SK-N-SH (cell line): ENCODE measurements around the gene FPR1. TPM values are rescaled to one million over a fixed set of nuclear protein-coding genes. Genes with fewer than 3 reads are reported as not detected.

Experiments used
- CTCF ChIA-PET: fragments of 300-600, 350-600 bp; formaldehyde crosslinking; extraction: SDS; loops from one replicate; lab custom pipeline; 2021; lab: Yijun Ruan, JAX
- POLR2A ChIA-PET: fragments of 350-600 bp; sonication (Branson Sonifier 250); formaldehyde crosslinking; extraction: SDS; loops from one replicate; lab custom pipeline; 2020; ENCODE audit warnings: antibody characterized with exemption, inconsistent platforms; lab: Yijun Ruan, JAX
- DNase-seq: peaks from one replicate; pipeline ENCODE4 v3.0.0; 2012
- H2AFZ ChIP-seq: fragments of 200-600 bp; sonication (generic); 2 replicates; pipeline ENCODE4 v1.8.1; 2016; ENCODE audit warnings: antibody characterized with exemption, mild to moderate bottlenecking, low read depth
- H3F3A ChIP-seq: fragments of 200-600 bp; sonication (generic); replicated peaks from 2 replicates; pipeline ENCODE3; 2016; ENCODE audit warnings: antibody characterized with exemption, mild to moderate bottlenecking; ENCODE audit not compliant: insufficient read depth
- H3K27ac ChIP-seq, 2 experiments: fragments of 200-500 bp in 1 of 2; fragments of 200-600 bp in 1 of 2; sonication (Bioruptor generic) in 1 of 2; sonication (generic), shearing (Covaris generic) in 1 of 2; 2 replicates each; pipeline versions ENCODE4 v1.5.1 to v1.6.1; 2014 to 2016; ENCODE audit warnings: low read depth in 2 of 2, inconsistent platforms in 1 of 2, low read length in 1 of 2, mild to moderate bottlenecking in 1 of 2, mixed read lengths in 1 of 2
- H3K27me3 ChIP-seq: fragments of 200-600 bp; sonication (generic), shearing (Covaris generic); 2 replicates; pipeline ENCODE4 v1.6.1; 2016; ENCODE audit warnings: mixed run types; ENCODE audit not compliant: insufficient read depth
- H3K36me3 ChIP-seq, 2 experiments: fragments of 200-500 bp in 1 of 2; fragments of 200-600 bp in 1 of 2; sonication (Bioruptor generic) in 1 of 2; sonication (generic) in 1 of 2; replicated peaks in 1 of 2; 2 replicates each; pipeline versions ENCODE3 to v1.5.1; 2014 to 2016; ENCODE audit warnings: low read length in 1 of 2, mild to moderate bottlenecking in 1 of 2; ENCODE audit not compliant: insufficient read depth in 2 of 2, control insufficient read depth in 1 of 2
- H3K4me1 ChIP-seq, 2 experiments: fragments of 200-500 bp in 1 of 2; fragments of 200-600 bp in 1 of 2; sonication (Bioruptor generic) in 1 of 2; sonication (generic), shearing (Covaris generic) in 1 of 2; 2 replicates each; pipeline versions ENCODE4 v1.5.1 to v1.6.1; 2014 to 2016; ENCODE audit warnings: low read depth in 1 of 2, low read length in 1 of 2, mixed run types in 1 of 2; ENCODE audit not compliant: insufficient read depth in 2 of 2, control insufficient read depth in 1 of 2
- H3K4me2 ChIP-seq: fragments of 200-600 bp; sonication (generic), shearing (Covaris generic); 2 replicates; pipeline ENCODE4 v1.6.1; 2017; ENCODE audit warnings: mixed run types
- H3K4me3 ChIP-seq, 2 experiments: fragments of 200-500 bp in 1 of 2; fragments of 200-600 bp in 1 of 2; sonication (Bioruptor generic) in 1 of 2; sonication (generic), shearing (Covaris generic) in 1 of 2; 2 replicates each; pipeline versions ENCODE4 v1.5.1 to v1.8.1; 2014 to 2016; ENCODE audit warnings: low read depth in 2 of 2, inconsistent platforms in 1 of 2, low read length in 1 of 2, mild to moderate bottlenecking in 1 of 2, mixed read lengths in 1 of 2, moderate library complexity in 1 of 2
- H3K79me2 ChIP-seq: fragments of 200-600 bp; sonication (generic); 2 replicates; pipeline ENCODE4 v1.8.1; 2017; ENCODE audit warnings: mild to moderate bottlenecking; ENCODE audit not compliant: insufficient read depth
- H3K9ac ChIP-seq: fragments of 200-600 bp; sonication (generic); 2 replicates; pipeline ENCODE4 v1.6.1; 2017; ENCODE audit warnings: mixed run types
- H3K9me2 ChIP-seq: fragments of 200-600 bp; sonication (generic); 2 replicates; pipeline ENCODE4 v1.6.1; 2017; ENCODE audit warnings: mixed run types
- H3K9me3 ChIP-seq: fragments of 200-600 bp; sonication (generic); 2 replicates; pipeline ENCODE4 v1.6.1; 2017; ENCODE audit warnings: mixed run types, mild to moderate bottlenecking, moderate library complexity
- H4K20me1 ChIP-seq: fragments of 200-600 bp; sonication (generic); 2 replicates; pipeline ENCODE4 v1.6.1; 2017; ENCODE audit warnings: mild to moderate bottlenecking, mixed run types; ENCODE audit not compliant: insufficient read depth
- CHD2 ChIP-seq: fragments of 150-350 bp; IDR thresholded peaks from 2 replicates; pipeline ENCODE4 v1.6.1; 2018; ENCODE audit warnings: low read length; ENCODE audit not compliant: partially characterized antibody
- ELF1 ChIP-seq: IDR thresholded peaks from 2 replicates; pipeline ENCODE4 v1.4.0; 2012
- EP300 ChIP-seq, 2 experiments: IDR thresholded peaks; 2 replicates each; pipeline versions ENCODE4 v1.4.0 to v1.6.1; 2012; ENCODE audit warnings: borderline replicate concordance in 1 of 2, low read depth in 1 of 2, low read length in 1 of 2
- EZH2phosphoT487 ChIP-seq: fragments of 200-600 bp; sonication (generic); IDR thresholded peaks from 2 replicates; pipeline ENCODE4 v1.6.1; 2017; ENCODE audit warnings: low read depth, mixed run types, mild to moderate bottlenecking, antibody characterized with exemption, moderate library complexity, borderline replicate concordance
- FOSL2 ChIP-seq: IDR thresholded peaks from 2 replicates; pipeline ENCODE4 v1.4.0; 2012; ENCODE audit warnings: low read depth, mild to moderate bottlenecking, moderate library complexity, borderline replicate concordance
- GABPA ChIP-seq: IDR thresholded peaks from 2 replicates; pipeline ENCODE4 v1.4.0; 2012; ENCODE audit warnings: low read depth, mild to moderate bottlenecking
- GATA2 ChIP-seq: sonication (generic); formaldehyde crosslinking; IDR thresholded peaks from 2 replicates; pipeline ENCODE4 v1.5.0; 2020; ENCODE audit warnings: mild to moderate bottlenecking, missing genetic modification reagents
- IRF3 ChIP-seq: fragments of 150-350 bp; IDR thresholded peaks from 2 replicates; pipeline ENCODE4 v1.6.1; 2016; ENCODE audit warnings: mild to moderate bottlenecking, low read depth, low read length
- JUND ChIP-seq: IDR thresholded peaks from 2 replicates; pipeline ENCODE4 v1.4.0; 2012
- MXI1 ChIP-seq: IDR thresholded peaks from 2 replicates; pipeline ENCODE4 v1.6.1; 2012; ENCODE audit warnings: mild to moderate bottlenecking, low read depth, low read length, improper control_type of control experiment
- NFIC ChIP-seq: IDR thresholded peaks from 2 replicates; pipeline ENCODE4 v1.4.0; 2012; ENCODE audit warnings: borderline replicate concordance
- NRF1 ChIP-seq: IDR thresholded peaks from 2 replicates; pipeline ENCODE4 v1.6.1; 2012; ENCODE audit warnings: low read depth, mild to moderate bottlenecking, low read length
- POLR2AphosphoS5 ChIP-seq: IDR thresholded peaks from 2 replicates; pipeline ENCODE4 v1.6.1; 2012; ENCODE audit warnings: low read depth, low read length
- RAD21 ChIP-seq: IDR thresholded peaks from 2 replicates; pipeline ENCODE4 v1.6.1; 2012; ENCODE audit warnings: mild to moderate bottlenecking, low read length
- RFX5 ChIP-seq: IDR thresholded peaks from 2 replicates; pipeline ENCODE4 v1.6.1; 2012; ENCODE audit warnings: mild to moderate bottlenecking, improper control_type of control experiment, low read length
- TEAD4 ChIP-seq: IDR thresholded peaks from 2 replicates; pipeline ENCODE4 v1.4.0; 2012; ENCODE audit warnings: mild to moderate bottlenecking, borderline replicate concordance; ENCODE audit not compliant: insufficient read depth
- ZBTB33 ChIP-seq: IDR thresholded peaks from 2 replicates; pipeline ENCODE4 v1.4.0; 2012; ENCODE audit warnings: low read depth, borderline replicate concordance
- WGBS: methylation state at CpG from one replicate; pipeline ENCODE4 v1.1.6; 2017; ENCODE audit warnings: low lambda C conversion rate; 5-methylcytosine and 5-hydroxymethylcytosine counted together
- polyA plus RNA-seq, 3 experiments: library from polyadenylated mRNA; depleted of rRNA; stranded (reverse); fragments of >200 nt; gene quantifications; 2 replicates each; pipeline ENCODE4 v1.2.3, GENCODE V29; 2012
- TF ChIP-seq, protein P1 (sequence below): IDR thresholded peaks from 2 replicates; pipeline ENCODE4 v1.4.0; 2012; ENCODE audit warnings: low read depth, borderline replicate concordance
- TF ChIP-seq, protein P2 (sequence below): IDR thresholded peaks from 2 replicates; pipeline ENCODE4 v1.6.1; 2012; ENCODE audit warnings: mild to moderate bottlenecking, low read depth, low read length, moderate library complexity

The FPR1 gene
- polyA plus RNA-seq, 1 of the 3 experiments (the other 2 are of a cell fraction): not detected

DNA sequence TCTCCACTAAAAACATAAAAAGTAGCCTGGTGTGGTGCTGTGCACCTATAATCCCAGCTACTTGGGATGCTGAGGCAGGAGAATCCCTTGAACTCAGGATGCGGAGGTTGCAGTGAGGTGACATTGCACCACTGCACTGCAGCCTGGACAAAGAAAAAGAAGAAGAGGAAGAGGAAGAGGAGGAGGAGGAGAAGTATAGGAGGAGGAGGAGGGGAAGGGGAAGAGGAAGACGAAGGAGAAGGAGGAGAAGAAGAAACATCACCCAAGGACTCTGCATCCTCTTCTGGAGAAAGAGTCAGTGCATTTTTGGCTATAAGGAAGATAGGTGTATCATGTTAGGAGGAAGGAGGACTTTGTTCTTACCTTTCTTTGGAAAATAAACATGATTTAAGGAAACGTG, 30.3 kb upstream of the FPR1 start:
- Histone ChIP-seq H3K9ac (no peak overlapping the region), H3F3A (peaks cover 28% of the 10 kb centered on the region), H3K4me3 (no peak overlapping the region), H4K20me1 (no peaks in the 10 kb centered on the region), H3K36me3 (no peaks in the 10 kb centered on the region), H3K4me2 (no peak overlapping the region), H3K4me1 (peaks cover 0 to 15% of the 10 kb centered on the region in 2 experiments; a peak in 1 of 4 replicates), H3K9me2 (no peaks in the 10 kb centered on the region), H3K9me3 (no peaks in the 10 kb centered on the region), H3K27me3 (no peaks in the 10 kb centered on the region), H3K79me2 (no peaks in the 10 kb centered on the region), H3K27ac (no peak overlapping the region), H2AFZ (no peak overlapping the region)
- TF ChIP-seq RFX5 (no peak), GATA2 (CRISPR knock-in tag) (no peak), MXI1 (no peak), RAD21 (no peak), JUND (no peak), TEAD4 (no peak), EP300 (IDR thresholded peaks at IDR 0.05; ENCODE audit: borderline replicate concordance in 1 of 2, low read depth in 1 of 2, low read length in 1 of 2) (no peak), NFIC (no peak), IRF3 (no peak), FOSL2 (no peak), ELF1 (no peak), GABPA (no peak), ZBTB33 (no peak), EZH2phosphoT487 (no peak), NRF1 (no peak), CHD2 (no peak), POLR2AphosphoS5 (no peak)
- TF ChIP-seq, protein P1, sequence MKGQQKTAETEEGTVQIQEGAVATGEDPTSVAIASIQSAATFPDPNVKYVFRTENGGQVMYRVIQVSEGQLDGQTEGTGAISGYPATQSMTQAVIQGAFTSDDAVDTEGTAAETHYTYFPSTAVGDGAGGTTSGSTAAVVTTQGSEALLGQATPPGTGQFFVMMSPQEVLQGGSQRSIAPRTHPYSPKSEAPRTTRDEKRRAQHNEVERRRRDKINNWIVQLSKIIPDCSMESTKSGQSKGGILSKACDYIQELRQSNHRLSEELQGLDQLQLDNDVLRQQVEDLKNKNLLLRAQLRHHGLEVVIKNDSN: no peak
- TF ChIP-seq, protein P2, sequence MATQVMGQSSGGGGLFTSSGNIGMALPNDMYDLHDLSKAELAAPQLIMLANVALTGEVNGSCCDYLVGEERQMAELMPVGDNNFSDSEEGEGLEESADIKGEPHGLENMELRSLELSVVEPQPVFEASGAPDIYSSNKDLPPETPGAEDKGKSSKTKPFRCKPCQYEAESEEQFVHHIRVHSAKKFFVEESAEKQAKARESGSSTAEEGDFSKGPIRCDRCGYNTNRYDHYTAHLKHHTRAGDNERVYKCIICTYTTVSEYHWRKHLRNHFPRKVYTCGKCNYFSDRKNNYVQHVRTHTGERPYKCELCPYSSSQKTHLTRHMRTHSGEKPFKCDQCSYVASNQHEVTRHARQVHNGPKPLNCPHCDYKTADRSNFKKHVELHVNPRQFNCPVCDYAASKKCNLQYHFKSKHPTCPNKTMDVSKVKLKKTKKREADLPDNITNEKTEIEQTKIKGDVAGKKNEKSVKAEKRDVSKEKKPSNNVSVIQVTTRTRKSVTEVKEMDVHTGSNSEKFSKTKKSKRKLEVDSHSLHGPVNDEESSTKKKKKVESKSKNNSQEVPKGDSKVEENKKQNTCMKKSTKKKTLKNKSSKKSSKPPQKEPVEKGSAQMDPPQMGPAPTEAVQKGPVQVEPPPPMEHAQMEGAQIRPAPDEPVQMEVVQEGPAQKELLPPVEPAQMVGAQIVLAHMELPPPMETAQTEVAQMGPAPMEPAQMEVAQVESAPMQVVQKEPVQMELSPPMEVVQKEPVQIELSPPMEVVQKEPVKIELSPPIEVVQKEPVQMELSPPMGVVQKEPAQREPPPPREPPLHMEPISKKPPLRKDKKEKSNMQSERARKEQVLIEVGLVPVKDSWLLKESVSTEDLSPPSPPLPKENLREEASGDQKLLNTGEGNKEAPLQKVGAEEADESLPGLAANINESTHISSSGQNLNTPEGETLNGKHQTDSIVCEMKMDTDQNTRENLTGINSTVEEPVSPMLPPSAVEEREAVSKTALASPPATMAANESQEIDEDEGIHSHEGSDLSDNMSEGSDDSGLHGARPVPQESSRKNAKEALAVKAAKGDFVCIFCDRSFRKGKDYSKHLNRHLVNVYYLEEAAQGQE: no peak
- CTCF ChIA-PET: interaction anchor here (1.2 kb wide), 1 partner anchor 309 kb away, joined by 5 read pairs; no protein-coding TSS in a partner anchor
- 17% methylated on average over 3 of the region's 3 CpGs for WGBS
- POLR2A ChIA-PET: no interaction called here
- DNase-seq: no peak
